ENCODE data around the gene PDE7B. TPM values are rescaled to one million over a fixed set of nuclear protein-coding genes. Genes with fewer than 3 reads are reported as not detected.

The PDE7B gene
- total RNA-seq, 1 experiment from 2014 or later = not detected

DNA sequence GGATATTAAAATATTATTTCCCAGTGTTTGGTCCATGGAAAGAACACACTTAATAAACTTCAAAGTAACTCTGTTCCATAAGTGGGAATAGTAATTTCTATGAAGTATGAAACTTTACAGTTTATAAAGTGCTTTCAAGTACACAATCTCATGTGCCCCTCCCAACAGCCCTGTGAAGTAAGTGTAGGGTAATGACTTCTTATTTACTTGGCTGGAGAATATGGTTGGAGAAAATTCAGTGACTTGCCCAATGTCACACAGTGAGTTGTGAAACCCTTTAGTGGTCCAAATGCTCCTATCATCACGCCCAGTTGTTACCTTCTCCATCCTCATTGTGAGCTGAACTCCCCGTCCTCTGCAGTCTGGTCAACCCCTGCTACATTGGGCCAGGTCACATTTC lies 141.2 kb downstream of the PDE7B start:
- DNase-seq (ENCODE audit: low spot score) (no peak), ATAC-seq (no peak)
- Mint-ChIP-seq H3K27me3 (ENCODE audit: low read depth) (no peaks in the 10 kb centered on the region), H3K4me3 (no peak overlapping the region), H3K4me1 (no peaks in the 10 kb centered on the region), H3K27ac (no peak overlapping the region), H3K9me3 (peaks cover 8% of the 10 kb centered on the region), H3K36me3 (no peaks in the 10 kb centered on the region)
- ChIA-PET CTCF (no interaction called here), POLR2A (no interaction called here)
- TF ChIP-seq RELA (CRISPR knock-in tag; IDR thresholded peaks at IDR 0.05; ENCODE audit: borderline replicate concordance) (no peak), NR2C2 (CRISPR knock-in tag; IDR thresholded peaks at IDR 0.05) (no peak), CREM (CRISPR knock-in tag; IDR thresholded peaks at IDR 0.05) (no peak), SMAD4 (CRISPR knock-in tag; IDR thresholded peaks at IDR 0.05) (no peak), ZNF416 (CRISPR knock-in tag; IDR thresholded peaks at IDR 0.05) (no peak), MXD4 (CRISPR knock-in tag; IDR thresholded peaks at IDR 0.05; ENCODE audit: borderline replicate concordance) (no peak), ZBTB21 (CRISPR knock-in tag; IDR thresholded peaks at IDR 0.05; ENCODE audit: borderline replicate concordance) (no peak), ZNF138 (CRISPR knock-in tag; conservative IDR thresholded peaks at IDR 0.05) (no peak), EMX1 (CRISPR knock-in tag; IDR thresholded peaks at IDR 0.05) (no peak), ZNF317 (CRISPR knock-in tag; IDR thresholded peaks at IDR 0.05; ENCODE audit: borderline replicate concordance, low read depth) (no peak), GTF2I (CRISPR knock-in tag; conservative IDR thresholded peaks at IDR 0.05) (no peak), OVOL2 (CRISPR knock-in tag; IDR thresholded peaks at IDR 0.05; ENCODE audit: borderline replicate concordance) (no peak)
- TF ChIP-seq, protein P1, sequence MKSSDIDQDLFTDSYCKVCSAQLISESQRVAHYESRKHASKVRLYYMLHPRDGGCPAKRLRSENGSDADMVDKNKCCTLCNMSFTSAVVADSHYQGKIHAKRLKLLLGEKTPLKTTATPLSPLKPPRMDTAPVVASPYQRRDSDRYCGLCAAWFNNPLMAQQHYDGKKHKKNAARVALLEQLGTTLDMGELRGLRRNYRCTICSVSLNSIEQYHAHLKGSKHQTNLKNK (CRISPR knock-in tag; IDR thresholded peaks at IDR 0.05) = no peak
- TF ChIP-seq, protein P2, sequence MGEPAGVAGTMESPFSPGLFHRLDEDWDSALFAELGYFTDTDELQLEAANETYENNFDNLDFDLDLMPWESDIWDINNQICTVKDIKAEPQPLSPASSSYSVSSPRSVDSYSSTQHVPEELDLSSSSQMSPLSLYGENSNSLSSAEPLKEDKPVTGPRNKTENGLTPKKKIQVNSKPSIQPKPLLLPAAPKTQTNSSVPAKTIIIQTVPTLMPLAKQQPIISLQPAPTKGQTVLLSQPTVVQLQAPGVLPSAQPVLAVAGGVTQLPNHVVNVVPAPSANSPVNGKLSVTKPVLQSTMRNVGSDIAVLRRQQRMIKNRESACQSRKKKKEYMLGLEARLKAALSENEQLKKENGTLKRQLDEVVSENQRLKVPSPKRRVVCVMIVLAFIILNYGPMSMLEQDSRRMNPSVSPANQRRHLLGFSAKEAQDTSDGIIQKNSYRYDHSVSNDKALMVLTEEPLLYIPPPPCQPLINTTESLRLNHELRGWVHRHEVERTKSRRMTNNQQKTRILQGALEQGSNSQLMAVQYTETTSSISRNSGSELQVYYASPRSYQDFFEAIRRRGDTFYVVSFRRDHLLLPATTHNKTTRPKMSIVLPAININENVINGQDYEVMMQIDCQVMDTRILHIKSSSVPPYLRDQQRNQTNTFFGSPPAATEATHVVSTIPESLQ (CRISPR knock-in tag; IDR thresholded peaks at IDR 0.05) = no peak
- TF ChIP-seq, protein P3, sequence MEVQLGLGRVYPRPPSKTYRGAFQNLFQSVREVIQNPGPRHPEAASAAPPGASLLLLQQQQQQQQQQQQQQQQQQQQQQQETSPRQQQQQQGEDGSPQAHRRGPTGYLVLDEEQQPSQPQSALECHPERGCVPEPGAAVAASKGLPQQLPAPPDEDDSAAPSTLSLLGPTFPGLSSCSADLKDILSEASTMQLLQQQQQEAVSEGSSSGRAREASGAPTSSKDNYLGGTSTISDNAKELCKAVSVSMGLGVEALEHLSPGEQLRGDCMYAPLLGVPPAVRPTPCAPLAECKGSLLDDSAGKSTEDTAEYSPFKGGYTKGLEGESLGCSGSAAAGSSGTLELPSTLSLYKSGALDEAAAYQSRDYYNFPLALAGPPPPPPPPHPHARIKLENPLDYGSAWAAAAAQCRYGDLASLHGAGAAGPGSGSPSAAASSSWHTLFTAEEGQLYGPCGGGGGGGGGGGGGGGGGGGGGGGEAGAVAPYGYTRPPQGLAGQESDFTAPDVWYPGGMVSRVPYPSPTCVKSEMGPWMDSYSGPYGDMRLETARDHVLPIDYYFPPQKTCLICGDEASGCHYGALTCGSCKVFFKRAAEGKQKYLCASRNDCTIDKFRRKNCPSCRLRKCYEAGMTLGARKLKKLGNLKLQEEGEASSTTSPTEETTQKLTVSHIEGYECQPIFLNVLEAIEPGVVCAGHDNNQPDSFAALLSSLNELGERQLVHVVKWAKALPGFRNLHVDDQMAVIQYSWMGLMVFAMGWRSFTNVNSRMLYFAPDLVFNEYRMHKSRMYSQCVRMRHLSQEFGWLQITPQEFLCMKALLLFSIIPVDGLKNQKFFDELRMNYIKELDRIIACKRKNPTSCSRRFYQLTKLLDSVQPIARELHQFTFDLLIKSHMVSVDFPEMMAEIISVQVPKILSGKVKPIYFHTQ (CRISPR knock-in tag; IDR thresholded peaks at IDR 0.05) = no peak
- TF ChIP-seq, protein P4, sequence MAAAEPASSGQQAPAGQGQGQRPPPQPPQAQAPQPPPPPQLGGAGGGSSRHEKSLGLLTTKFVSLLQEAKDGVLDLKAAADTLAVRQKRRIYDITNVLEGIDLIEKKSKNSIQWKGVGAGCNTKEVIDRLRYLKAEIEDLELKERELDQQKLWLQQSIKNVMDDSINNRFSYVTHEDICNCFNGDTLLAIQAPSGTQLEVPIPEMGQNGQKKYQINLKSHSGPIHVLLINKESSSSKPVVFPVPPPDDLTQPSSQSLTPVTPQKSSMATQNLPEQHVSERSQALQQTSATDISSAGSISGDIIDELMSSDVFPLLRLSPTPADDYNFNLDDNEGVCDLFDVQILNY (CRISPR knock-in tag; IDR thresholded peaks at IDR 0.05) = no peak
- TF ChIP-seq, protein P5, sequence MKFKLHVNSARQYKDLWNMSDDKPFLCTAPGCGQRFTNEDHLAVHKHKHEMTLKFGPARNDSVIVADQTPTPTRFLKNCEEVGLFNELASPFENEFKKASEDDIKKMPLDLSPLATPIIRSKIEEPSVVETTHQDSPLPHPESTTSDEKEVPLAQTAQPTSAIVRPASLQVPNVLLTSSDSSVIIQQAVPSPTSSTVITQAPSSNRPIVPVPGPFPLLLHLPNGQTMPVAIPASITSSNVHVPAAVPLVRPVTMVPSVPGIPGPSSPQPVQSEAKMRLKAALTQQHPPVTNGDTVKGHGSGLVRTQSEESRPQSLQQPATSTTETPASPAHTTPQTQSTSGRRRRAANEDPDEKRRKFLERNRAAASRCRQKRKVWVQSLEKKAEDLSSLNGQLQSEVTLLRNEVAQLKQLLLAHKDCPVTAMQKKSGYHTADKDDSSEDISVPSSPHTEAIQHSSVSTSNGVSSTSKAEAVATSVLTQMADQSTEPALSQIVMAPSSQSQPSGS (CRISPR knock-in tag; IDR thresholded peaks at IDR 0.05; ENCODE audit: borderline replicate concordance, low read depth) = no peak

DNA sequence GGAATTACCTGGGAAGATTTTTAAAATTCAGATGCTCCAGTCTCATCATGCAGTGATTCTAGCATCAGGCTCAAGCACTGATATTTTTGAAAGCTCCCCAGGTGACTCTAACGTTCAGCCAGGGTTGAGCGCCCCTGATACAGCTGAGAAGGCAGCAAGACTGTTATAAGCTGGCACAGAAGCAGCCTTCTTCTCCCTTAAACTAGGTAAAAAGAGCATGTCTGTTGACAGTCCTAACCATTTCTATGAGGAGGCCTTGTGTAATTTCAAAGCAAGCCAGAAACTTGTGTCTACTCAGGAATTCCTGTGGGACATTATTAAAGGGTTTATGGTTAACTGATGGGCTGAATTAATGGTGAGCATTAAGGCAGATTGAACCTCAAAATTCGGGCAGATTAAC lies 141.9 kb downstream of the PDE7B start:
- Mint-ChIP-seq H3K27me3 (ENCODE audit: low read depth) (no peaks in the 10 kb centered on the region), H3K36me3 (no peaks in the 10 kb centered on the region), H3K4me1 (no peaks in the 10 kb centered on the region), H3K9me3 (peaks cover 8% of the 10 kb centered on the region), H3K4me3 (no peak overlapping the region), H3K27ac (no peak overlapping the region)
- no peak for ATAC-seq
- ChIA-PET CTCF (no interaction called here), POLR2A (no interaction called here)
- no peak for DNase-seq (ENCODE audit: low spot score)
- TF ChIP-seq SP1 (CRISPR knock-in tag; conservative IDR thresholded peaks at IDR 0.05) (no peak), ETV6 (CRISPR knock-in tag; IDR thresholded peaks at IDR 0.05) (no peak), ZNF317 (CRISPR knock-in tag; IDR thresholded peaks at IDR 0.05; ENCODE audit: borderline replicate concordance, low read depth) (no peak)
- TF ChIP-seq, protein P6, sequence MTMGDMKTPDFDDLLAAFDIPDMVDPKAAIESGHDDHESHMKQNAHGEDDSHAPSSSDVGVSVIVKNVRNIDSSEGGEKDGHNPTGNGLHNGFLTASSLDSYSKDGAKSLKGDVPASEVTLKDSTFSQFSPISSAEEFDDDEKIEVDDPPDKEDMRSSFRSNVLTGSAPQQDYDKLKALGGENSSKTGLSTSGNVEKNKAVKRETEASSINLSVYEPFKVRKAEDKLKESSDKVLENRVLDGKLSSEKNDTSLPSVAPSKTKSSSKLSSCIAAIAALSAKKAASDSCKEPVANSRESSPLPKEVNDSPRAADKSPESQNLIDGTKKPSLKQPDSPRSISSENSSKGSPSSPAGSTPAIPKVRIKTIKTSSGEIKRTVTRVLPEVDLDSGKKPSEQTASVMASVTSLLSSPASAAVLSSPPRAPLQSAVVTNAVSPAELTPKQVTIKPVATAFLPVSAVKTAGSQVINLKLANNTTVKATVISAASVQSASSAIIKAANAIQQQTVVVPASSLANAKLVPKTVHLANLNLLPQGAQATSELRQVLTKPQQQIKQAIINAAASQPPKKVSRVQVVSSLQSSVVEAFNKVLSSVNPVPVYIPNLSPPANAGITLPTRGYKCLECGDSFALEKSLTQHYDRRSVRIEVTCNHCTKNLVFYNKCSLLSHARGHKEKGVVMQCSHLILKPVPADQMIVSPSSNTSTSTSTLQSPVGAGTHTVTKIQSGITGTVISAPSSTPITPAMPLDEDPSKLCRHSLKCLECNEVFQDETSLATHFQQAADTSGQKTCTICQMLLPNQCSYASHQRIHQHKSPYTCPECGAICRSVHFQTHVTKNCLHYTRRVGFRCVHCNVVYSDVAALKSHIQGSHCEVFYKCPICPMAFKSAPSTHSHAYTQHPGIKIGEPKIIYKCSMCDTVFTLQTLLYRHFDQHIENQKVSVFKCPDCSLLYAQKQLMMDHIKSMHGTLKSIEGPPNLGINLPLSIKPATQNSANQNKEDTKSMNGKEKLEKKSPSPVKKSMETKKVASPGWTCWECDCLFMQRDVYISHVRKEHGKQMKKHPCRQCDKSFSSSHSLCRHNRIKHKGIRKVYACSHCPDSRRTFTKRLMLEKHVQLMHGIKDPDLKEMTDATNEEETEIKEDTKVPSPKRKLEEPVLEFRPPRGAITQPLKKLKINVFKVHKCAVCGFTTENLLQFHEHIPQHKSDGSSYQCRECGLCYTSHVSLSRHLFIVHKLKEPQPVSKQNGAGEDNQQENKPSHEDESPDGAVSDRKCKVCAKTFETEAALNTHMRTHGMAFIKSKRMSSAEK (CRISPR knock-in tag; IDR thresholded peaks at IDR 0.05; ENCODE audit: borderline replicate concordance) = no peak
- TF ChIP-seq, protein P7, sequence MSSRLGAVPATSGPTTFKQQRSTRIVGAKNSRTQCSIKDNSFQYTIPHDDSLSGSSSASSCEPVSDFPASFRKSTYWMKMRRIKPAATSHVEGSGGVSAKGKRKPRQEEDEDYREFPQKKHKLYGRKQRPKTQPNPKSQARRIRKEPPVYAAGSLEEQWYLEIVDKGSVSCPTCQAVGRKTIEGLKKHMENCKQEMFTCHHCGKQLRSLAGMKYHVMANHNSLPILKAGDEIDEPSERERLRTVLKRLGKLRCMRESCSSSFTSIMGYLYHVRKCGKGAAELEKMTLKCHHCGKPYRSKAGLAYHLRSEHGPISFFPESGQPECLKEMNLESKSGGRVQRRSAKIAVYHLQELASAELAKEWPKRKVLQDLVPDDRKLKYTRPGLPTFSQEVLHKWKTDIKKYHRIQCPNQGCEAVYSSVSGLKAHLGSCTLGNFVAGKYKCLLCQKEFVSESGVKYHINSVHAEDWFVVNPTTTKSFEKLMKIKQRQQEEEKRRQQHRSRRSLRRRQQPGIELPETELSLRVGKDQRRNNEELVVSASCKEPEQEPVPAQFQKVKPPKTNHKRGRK (CRISPR knock-in tag; IDR thresholded peaks at IDR 0.05; ENCODE audit: borderline replicate concordance) = no peak

Measured in WTC11 (cell line).